Superior temporal gyrus (tissue), 1 donor: ENCODE measurements around the gene NFKBIE.
"Not testable (repeated sequence)": the region's sequence is repeated elsewhere in the genome, so short reads cannot be mapped to it uniquely, and the experiment has no call there.

Experiments
- DNase-seq: peaks from one replicate; pipeline ENCODE4 v3.0.0-alpha.2; 2016; ENCODE audit errors: extremely low spot score

Gene NFKBIE

DNA sequence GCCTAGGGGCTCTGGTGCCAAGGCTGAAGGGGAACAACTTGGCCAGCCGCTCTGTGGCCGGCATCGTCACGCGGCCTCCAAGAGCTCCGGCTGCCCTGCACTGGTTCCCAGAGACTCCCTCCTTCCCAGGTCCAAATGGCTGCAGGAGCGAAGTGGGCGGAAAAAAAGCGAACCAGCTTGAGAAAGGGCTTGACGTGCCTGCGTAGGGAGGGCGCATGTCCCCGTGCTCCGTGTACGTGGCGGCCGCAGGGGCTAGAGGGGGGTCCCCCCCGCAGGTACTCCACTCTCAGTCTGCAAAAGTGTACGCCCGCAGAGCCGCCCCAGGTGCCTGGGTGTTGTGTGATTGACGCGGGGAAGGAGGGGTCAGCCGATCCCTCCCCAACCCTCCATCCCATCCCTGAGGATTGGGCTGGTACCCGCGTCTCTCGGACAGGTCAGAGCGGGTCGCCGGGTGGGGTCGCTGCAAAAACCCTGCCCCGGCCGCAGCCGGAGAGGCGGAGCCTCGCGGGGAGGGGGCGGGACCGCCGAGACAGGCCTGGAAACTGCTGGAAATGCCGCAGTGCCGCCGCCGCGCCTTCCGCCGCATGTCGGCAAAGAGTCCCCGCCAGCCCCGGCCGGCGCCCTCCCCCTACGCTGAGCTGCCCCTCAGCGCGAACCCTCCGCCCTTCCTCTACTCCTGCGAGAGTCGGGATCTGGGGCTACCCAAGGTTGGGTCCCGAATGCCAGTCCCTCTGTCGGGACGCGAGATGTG, 19.3 kb downstream of the NFKBIE start:
- peak; percentile 78 for DNase-seq

DNA sequence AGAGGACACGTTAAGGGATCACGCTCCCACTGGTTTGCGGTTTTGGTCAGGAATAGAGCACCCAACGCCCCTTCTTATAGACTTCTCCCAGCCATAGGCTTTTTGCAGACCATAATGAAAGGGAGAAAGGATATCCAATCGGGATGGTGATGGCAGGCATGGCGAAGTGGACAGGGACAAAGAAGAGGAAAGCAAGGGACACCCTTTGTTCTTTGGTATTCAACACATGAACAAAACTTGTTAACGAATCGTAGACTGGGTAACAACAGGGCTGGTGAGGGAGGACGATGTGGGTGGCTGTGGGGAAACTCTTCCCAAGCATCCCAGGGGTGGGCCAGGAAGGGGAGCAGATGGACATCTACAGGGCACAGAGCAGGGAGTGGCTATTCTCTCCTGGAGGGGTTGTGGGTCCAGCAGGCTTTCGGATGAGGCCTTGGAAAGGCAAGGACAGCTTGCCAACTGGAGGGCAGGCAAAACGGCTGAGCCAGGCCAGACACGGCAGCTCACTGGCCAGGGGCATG, 19.9 kb downstream of the NFKBIE start:
- DNase-seq: no peak

DNA sequence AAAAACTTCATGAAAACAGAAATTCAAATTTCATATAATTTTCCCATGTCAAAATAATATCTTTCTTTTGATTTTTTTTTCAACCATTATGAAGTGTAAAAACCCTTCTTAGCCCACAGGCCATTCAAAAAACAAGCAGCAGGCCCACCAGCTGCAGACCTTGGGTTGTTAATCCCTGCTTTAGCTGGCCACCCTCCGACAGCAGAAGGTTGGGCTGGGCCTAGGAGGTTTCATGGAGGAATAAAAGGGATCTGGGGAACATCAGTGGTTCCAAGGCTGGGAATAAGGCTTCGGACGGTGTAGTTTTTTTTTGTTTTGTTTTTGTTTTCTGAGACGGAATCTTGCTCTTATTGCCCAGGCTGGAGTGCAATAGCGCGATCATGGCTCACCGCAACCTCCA, 22.0 kb downstream of the NFKBIE start:
- no peak for DNase-seq

DNA sequence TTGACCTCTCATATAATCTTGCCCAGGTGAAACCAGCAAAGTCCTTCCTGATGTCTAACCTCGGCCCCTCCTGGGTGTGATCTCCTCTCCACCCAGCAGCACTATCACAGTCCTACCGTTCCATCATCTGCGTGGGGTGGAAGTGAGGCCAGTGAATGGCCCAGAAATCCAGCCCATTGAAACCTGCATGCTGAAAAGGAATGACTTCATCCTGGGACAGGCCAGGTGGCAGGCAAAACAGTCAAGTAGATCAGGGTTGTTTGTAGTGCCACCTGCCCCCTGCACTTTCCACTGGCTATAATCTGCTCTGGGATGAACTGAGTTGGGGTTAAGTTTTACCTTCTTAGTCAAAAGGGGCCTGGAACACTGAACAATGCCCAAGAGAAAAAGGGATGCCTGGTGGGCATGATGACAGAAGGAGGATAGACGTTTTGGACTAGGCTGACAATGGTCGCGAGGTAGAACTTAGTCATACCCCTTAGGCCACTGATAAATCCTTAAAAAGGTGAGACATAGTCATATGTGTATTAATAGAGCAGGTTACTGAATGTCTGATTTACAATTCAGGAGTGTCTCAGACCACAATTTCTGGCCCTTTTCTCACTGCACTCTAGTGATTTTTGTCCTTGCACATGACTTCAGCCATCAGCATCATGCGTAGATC, 26.5 kb downstream of the NFKBIE start:
- DNase-seq: no peak

DNA sequence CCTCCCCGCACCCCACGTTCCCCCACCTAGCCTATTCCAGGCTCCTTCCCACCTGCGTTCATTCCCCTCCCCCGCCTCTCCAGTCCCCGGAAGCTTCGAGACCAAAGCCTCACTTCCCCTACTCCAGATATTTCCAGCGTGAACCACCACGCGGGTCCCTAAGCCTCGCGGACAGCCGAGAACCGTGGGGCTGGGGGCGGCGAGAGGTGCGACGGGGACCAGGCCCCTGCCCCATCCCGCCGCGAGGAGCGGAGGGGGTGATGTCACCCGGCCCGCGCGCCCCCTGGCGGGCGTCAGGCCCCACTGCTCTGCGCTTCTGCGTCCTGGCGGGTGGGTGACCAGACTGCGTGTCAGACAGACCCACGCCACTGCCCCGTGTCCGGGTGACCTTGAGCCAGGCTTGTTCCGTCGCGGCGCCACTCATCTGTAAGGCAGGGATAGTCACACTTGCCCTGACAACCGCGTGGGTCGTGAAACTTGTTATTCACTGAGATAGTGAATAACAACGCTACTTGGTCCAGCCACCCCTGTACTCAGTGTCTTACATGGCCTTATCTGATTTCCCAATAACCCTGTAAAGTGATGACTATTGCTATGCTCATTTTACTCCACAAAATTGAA, 27.4 kb downstream of the NFKBIE start:
- peak; percentile 88 for DNase-seq

DNA sequence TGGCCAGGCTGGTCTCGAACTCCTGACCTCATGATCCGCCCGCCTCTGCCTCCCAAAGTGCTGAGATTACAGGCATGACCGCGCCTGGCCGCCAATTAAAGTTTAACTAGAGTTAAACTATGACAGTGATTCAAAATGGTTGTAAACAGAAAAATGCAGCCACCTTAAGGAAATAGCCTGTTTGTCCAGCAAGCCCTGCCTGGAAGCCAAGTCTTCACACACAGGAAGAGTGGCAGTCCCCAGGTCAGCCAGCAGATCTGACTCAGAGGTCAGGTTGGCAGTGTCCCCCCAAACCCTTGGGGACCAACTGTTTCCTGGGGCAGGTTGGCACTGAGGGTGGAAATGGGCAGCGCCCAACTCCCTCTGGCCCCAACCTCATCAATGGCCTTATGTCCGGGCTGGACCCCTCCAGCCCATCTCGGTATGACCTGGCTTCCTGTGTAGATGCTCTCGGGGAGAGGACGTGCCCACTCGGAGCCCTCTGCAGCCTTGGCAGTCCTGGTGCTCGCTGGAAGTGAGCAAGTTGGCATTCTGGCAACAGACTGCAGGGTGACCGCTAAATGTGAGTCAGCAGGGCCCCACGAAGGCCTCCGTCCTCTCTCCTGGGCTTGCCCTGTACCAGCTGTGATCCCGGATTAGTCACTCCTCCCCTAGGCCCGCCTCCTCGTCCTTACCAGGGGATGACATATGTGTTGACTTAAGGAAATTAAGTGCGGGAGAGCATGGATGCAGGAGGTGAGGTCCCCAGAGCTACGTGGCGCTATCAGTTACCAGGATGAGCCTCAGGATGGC, 28.1 kb downstream of the NFKBIE start:
- peak; percentile 79 for DNase-seq

DNA sequence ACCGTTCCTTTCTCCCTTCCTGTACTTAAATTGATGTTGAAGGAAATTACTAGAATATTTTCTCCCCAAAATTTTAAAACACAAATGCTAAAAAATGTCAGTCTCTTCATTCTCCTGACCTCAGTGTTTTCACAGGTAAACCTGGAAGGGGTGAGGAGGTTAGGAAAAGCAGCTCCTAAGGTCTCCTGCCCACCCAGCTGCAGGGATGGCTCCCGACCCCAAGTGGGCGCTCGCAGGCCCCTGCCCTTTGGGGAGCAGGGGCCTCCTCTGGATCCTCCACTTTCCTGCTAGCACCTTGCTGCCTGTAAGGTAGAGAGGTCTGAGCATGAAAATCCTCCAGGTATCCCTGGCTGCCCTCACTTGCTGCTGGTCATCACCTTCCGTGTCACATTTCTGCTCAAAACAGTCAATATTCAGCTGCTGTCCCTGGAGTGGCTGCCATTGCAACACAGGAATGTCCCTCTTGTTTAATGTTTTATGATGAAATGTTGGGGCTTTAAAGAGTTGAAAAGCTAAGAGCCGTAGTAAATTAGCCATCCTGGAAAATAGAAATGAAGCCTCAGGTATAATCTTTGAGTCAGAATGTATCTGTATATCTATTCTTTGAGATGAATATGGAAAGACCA, 29.3 kb downstream of the NFKBIE start:
- no peak for DNase-seq

GRCh38 chr6:44235269-44235668, 30.1 kb downstream of the NFKBIE start:
- no peak for DNase-seq

GRCh38 chr6:44234101-44235025, 31.0 kb downstream of the NFKBIE start:
- peak; percentile 88 for DNase-seq

GRCh38 chr6:44233567-44234100, 31.7 kb downstream of the NFKBIE start:
- no peak for DNase-seq

DNA sequence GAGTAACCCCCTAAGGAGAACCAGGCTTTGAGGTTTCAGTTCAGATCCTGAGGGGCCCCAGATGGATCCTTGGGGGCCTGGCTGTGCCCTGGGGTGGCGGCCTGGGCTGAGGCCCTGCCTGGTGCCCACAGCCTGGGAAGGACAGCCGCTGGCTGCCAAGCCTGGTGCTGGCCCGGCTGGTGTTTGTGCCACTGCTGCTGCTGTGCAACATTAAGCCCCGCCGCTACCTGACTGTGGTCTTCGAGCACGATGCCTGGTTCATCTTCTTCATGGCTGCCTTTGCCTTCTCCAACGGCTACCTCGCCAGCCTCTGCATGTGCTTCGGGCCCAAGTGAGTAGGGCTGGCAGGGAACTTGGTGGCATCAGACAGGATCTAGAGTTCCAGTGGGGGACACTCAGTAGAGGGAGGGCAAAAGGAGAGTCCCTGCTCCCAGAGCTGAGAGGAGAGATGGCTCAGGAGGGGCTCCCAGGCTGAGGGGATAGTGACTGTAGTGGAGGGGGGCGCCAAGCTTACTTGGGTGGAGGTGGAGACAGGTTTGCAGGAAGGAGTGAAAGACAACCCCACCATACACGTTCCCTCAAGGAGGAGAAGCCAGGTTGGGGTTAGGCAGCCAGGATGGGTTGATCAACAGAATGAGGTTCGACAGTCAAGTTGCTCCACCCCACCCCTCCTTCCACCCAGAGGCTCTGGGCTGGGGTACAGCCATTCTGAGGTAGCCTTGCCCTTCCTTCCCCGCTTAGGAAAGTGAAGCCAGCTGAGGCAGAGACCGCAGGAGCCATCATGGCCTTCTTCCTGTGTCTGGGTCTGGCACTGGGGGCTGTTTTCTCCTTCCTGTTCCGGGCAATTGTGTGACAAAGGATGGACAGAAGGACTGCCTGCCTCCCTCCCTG, 32.4 kb downstream of the NFKBIE start:
- no peak for DNase-seq

DNA sequence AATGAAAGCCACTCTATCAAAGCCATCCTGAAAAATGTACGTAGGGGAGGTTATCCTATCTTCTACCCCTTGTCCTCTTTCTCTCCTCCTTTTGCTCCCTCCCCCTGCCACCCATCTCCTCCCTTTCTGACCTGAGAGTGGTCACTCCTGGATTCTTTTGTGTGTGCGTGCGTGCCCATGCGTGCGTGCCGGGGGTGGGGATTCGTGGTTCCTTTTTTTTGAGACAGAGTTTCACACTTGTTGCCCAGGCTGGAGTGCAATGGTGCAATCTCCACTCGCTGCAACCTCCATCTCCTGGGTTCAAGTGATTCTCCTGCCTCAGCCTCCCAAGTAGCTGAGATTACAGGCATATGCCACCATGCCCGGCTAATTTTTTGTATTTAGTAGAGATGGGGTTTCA, 33.9 kb downstream of the NFKBIE start:
- DNase-seq: not testable (repeated sequence)

- no peak for DNase-seq
Observed at GRCh38 chr6:44230034-44230675, 35.2 kb downstream of the NFKBIE start.

- no peak for DNase-seq
Observed at GRCh38 chr6:44229376-44230033, 35.8 kb downstream of the NFKBIE start.

- no peak for DNase-seq
Observed at GRCh38 chr6:44228836-44229235, 36.5 kb downstream of the NFKBIE start.

DNA sequence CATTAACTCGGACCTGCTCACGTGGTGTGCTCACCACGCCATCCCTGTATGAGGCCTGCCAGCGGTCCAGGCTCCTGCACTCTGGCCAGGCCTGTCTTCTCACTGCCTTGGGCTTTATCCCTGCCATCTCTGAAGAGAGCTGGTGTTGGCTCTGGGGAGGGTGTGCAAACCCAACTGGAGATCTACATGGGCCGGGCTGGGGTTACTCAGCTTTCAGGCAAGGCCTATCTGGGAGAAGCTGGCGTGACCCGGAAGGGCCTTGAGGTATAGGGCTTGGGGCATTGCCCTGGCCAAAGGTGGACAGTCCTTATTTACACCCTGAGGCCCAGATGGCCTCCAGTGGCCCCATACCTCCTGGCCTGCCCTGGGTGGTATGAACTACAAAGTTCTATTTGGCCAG, 36.9 kb downstream of the NFKBIE start:
- no peak for DNase-seq

DNA sequence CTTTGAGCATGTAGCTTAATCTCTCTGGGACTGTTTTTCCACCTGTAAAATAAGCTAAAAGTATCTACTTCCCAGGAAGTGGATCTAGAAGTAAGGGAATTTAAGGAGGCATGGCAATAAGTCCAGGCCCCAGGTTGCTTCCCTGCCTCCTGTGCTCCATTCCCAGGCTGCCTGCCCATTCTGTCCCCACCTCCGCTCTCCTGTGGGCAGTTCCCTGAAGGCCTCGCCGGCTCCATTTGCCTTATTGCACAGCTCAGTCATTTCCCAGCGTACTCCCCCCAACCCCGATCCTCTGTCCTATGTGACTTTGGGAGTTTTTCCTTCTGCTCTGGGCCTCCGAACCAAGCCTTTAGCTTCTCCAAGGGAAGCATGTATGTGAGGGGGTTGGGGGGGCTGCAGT, 37.3 kb downstream of the NFKBIE start:
- no peak for DNase-seq

GRCh38 chr6:44227148-44227793, 38.1 kb downstream of the NFKBIE start:
- no peak for DNase-seq
